Measurements from ENCODE around the gene RHOV. TPM values are rescaled to one million over a fixed set of nuclear protein-coding genes. Genes with fewer than 3 reads are reported as not detected.

RHOV gene
- total RNA-seq, 6 experiments from 2014 or later: not detected

DNA sequence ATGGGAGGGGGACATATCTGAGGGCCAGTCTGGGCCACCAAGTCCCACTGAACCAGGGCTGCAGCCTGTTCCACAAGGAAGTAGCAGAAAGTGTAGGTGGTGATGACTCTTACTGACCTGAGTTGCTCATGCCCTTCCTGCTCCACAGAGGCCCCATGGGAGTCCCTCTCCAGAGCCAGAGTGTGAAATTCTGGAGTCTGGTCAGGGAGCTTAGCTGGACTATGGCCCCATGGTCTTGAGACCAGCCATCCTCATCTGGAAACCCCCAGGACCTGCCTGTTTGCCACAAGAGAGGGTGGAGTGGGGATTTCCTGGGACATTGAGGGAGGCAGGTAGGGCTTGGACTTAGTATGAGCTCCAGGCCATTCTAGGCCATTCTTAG is 27.2 kb downstream of the RHOV start:
- H3K4me3 ChIP-seq: no peak overlapping the region
- H3K36me3 ChIP-seq: no peaks in the 10 kb centered on the region
- peaks cover 0 to 12% (median 0%) of the 10 kb centered on the region in 4 donors for H3K4me1 ChIP-seq
- intact Hi-C loops (cut with DNase I): no loop called here
- ATAC-seq: peak in 1 of 4 donors; percentile 22
- no peak overlapping the region for H3K27ac ChIP-seq
- DNase-seq: no peak
- H3K9me3 ChIP-seq: no peaks in the 10 kb centered on the region
- TF ChIP-seq, protein P1, sequence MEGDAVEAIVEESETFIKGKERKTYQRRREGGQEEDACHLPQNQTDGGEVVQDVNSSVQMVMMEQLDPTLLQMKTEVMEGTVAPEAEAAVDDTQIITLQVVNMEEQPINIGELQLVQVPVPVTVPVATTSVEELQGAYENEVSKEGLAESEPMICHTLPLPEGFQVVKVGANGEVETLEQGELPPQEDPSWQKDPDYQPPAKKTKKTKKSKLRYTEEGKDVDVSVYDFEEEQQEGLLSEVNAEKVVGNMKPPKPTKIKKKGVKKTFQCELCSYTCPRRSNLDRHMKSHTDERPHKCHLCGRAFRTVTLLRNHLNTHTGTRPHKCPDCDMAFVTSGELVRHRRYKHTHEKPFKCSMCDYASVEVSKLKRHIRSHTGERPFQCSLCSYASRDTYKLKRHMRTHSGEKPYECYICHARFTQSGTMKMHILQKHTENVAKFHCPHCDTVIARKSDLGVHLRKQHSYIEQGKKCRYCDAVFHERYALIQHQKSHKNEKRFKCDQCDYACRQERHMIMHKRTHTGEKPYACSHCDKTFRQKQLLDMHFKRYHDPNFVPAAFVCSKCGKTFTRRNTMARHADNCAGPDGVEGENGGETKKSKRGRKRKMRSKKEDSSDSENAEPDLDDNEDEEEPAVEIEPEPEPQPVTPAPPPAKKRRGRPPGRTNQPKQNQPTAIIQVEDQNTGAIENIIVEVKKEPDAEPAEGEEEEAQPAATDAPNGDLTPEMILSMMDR (IDR thresholded peaks at IDR 0.05): no peak
- TF ChIP-seq POLR2A (IDR thresholded peaks at IDR 0.05): no peak
- H3K27me3 ChIP-seq: peaks cover 0 to 11% of the 10 kb centered on the region in 2 donors

DNA sequence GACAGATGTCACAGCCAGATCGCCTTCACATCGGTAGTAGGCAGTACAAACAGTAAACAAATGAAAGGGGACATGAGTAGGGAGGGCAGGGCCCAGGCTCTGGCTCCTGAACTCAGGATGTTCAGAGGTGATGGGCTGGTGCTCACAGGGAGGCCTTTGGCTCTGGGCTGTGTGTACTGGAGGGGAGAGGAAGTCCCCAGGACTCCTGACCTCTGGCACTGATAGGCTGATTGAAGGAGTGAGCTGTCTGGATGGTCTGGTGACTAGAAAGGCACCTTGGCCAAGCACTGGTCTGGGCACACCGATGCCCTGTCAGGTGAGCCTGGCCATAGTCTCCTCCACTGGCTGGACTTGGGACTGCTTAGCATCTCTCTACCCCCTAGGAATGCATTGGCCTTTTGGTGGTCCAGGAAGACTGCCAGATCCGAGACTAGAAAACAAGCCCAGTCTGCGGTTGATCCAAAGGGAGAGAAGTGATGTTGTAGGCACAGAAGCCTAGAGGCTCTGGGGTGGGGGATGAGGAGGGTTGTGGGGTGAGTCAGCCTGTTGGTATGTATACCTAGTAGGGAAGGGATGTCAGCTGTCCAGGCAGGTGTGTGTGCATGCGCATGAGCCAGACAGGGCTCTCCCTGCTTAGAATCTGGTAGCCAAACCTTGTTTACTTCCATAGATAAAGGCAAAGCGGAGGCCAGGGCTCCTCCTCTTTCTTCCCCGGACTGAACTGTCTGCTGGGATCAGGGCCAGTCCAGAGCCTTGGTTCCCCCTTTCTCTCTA is 28.3 kb downstream of the RHOV start:
- TF ChIP-seq, protein P1 (IDR thresholded peaks at IDR 0.05): no peak
- TF ChIP-seq POLR2A (IDR thresholded peaks at IDR 0.05): no peak
- WGBS (ENCODE audit: insufficient coverage, low coverage, low lambda C conversion rate, missing lambda C conversion rate): 40% methylated on average over 5 of the region's 8 CpGs
- no peak overlapping the region for H3K4me3 ChIP-seq
- intact Hi-C loops (cut with DNase I): no loop called here
- no peaks in the 10 kb centered on the region for H3K9me3 ChIP-seq
- no peak overlapping the region for H3K27ac ChIP-seq
- peaks cover 0 to 11% of the 10 kb centered on the region in 2 donors for H3K27me3 ChIP-seq
- no peaks in the 10 kb centered on the region for H3K36me3 ChIP-seq
- H3K4me1 ChIP-seq: peaks cover 0 to 12% (median 0%) of the 10 kb centered on the region in 4 donors
- peak; percentile 43 to 91 (median 50) for ATAC-seq
- DNase-seq: peak in 1 of 3 donors; percentile 76

DNA sequence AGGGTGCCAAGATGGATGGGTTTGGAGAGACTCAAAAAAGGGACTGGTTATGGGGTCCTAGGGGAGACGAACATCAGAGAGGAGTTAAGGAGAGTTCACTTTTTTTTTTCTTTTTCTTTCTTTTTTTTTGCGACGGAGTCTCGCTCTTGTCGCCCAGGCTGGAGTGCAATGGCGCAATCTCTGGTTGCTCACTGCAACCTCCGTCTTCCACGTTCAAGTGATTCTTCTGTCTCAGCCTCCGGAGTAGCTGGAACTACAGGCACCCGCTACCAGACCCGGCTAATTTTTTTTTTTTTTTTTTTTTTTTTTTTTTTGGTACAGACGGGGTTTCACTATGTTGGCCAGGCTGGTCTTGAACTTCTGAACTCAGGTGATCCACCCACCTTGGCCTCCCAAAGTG is 29.0 kb downstream of the RHOV start:
- intact Hi-C loops (cut with DNase I): no loop called here
- ATAC-seq: no peak
- Histone ChIP-seq H3K9me3 (no peaks in the 10 kb centered on the region), H3K36me3 (no peaks in the 10 kb centered on the region), H3K27ac (no peak overlapping the region), H3K27me3 (peaks cover 0 to 11% of the 10 kb centered on the region in 2 donors), H3K4me1 (peaks cover 0 to 12% (median 0%) of the 10 kb centered on the region in 4 donors), H3K4me3 (peak overlapping the region; percentile 41 to 47 (median 44))
- no peak for DNase-seq
- 35% methylated on average over 11 of the region's 12 CpGs for WGBS (ENCODE audit: insufficient coverage, low coverage, low lambda C conversion rate, missing lambda C conversion rate)
- no peak for TF ChIP-seq POLR2A (IDR thresholded peaks at IDR 0.05)
- TF ChIP-seq, protein P1 (IDR thresholded peaks at IDR 0.05): no peak

DNA sequence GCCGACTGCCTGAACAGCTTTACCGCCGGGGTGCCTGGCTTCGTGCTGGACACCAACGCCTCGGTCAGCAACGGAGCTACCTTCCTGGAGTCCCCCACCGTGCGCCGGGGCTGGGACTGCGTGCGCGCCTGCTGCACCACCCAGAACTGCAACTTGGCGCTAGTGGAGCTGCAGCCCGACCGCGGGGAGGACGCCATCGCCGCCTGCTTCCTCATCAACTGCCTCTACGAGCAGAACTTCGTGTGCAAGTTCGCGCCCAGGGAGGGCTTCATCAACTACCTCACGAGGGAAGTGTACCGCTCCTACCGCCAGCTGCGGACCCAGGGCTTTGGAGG is 29.4 kb downstream of the RHOV start:
- peaks cover 0 to 12% (median 0%) of the 10 kb centered on the region in 4 donors for H3K4me1 ChIP-seq
- DNase-seq: peak in 1 of 3 donors; percentile 40

More for the DNA sequence above, 29.4 kb downstream of the RHOV start:
- Histone ChIP-seq H3K36me3 (no peaks in the 10 kb centered on the region), H3K9me3 (no peaks in the 10 kb centered on the region), H3K27ac (no peak overlapping the region), H3K4me3 (peak overlapping the region; percentile 41 to 47 (median 44)), H3K27me3 (peaks cover 0 to 11% of the 10 kb centered on the region in 2 donors)
- TF ChIP-seq POLR2A (IDR thresholded peaks at IDR 0.05): no peak
- TF ChIP-seq, protein P1 (IDR thresholded peaks at IDR 0.05): no peak
- intact Hi-C loops (cut with DNase I): no loop called here
- 23% methylated on average over 4 of the region's 28 CpGs for WGBS (ENCODE audit: insufficient coverage, low coverage, low lambda C conversion rate, missing lambda C conversion rate)
- peak in 2 of 4 donors; percentile 21 to 22 for ATAC-seq
